GM10266 (cell line): Measurements from ENCODE around the gene RSU1.

Experiments used
- DNase-seq: peaks from one replicate; pipeline ENCODE4 v3.0.0; 2012; ENCODE audit errors: extremely low spot score
- CTCF ChIP-seq: IDR thresholded peaks from 2 replicates; pipeline ENCODE4 v1.5.1; 2012; ENCODE audit warnings: mild to moderate bottlenecking, low read depth; ENCODE audit not compliant: control insufficient read depth, insufficient read depth; ENCODE audit errors: missing control alignments

The RSU1 gene

DNA sequence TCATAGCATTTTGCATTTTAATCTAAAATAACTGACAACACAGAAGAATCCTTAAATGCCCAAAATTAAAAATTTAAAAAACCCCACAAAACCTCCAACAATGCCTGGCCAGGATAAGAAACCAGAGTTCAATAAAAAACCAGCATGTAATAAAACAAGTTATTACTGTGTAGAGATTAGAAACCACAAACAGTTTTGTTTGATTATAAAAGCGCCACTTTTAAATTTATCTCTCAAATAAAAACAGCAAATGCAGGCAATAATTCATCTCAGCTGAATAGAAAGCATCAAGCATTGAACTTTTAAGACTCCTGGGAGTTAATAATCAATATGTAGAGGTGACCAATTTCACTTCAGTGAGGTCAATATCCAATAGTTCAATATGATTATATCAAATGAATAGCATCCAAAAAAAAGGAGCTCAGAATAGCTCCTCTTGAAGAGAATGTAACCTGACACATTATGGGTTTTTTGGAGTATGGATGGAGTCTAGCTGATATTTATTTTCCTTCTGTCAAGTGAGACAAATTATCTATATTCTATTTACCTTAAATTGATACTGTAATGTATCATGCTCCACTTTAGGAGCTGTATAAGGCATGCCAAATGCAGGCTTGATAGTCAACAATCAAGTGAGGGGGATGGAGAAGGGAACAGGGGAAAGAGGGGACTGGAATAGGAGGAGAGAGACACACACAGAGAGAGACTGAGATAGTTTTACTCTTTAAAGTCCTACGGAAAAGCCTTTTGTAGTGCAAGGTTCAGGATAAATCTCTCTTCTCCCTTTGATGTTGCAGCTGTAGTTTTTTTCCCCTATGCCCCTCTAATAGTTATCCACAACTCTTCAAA, 130.9 kb downstream of the RSU1 start:
- DNase-seq = no peak

GRCh38 chr10:16685551-16685950, 131.7 kb downstream of the RSU1 start:
- DNase-seq = no peak
- TF ChIP-seq CTCF = no peak

More for the DNA sequence above, 130.9 kb downstream of the RSU1 start:
- TF ChIP-seq CTCF = no peak

- DNase-seq = no peak
- no peak for TF ChIP-seq CTCF
Observed at GRCh38 chr10:16681521-16681920, 135.7 kb downstream of the RSU1 start.

GRCh38 chr10:16679511-16679910, 137.7 kb downstream of the RSU1 start:
- TF ChIP-seq CTCF = no peak
- DNase-seq = no peak

GRCh38 chr10:16675334-16675733, 141.9 kb downstream of the RSU1 start:
- no peak for TF ChIP-seq CTCF
- DNase-seq = no peak

DNA sequence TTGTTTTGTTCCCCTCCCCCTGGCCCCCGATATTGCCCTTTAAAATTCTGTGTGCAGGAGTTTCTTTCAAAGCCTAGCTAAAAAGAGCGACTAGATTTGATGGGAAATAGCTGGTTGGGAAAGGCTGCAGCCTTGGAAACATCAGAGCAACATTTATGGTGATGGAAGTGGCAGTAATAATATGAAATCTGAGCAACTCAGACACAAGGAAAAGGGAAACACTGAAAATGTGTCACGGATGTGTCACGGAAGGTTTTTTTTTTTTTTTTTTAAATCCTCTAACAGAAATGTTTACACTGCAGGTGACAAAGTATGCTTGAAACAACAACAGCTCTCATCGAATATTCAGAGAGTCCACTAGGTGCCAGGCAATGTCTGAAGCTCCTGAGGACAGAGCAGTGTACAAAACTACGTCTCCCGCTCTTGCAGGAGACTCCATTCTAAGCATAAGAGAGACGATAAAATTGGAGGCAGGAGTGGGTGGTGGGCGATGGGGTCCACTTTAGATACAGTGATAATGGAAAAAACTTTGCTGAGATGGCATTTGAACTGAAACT, 143.0 kb downstream of the RSU1 start:
- DNase-seq = no peak
- no peak for TF ChIP-seq CTCF

DNA sequence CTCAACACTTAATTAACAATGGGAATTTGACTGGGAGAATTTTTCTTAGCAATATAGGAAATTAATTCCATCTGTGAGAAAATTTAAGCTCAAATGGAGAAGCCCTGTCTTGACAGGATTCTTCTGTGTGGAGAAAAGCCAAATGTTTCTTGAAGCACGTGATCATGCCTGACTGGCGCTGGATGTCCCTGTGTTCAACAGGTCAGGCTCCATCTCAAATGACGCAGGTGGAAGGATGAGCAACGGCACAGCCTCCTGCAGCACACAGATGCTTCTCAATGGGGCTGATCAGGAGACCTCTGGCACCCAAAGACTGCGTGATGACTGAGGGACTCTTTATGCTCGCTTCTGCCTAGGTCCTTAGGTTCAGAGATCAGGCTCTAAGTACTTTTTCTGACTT, 143.8 kb downstream of the RSU1 start:
- no peak for TF ChIP-seq CTCF
- DNase-seq = no peak
